Activated effector memory CD4-positive, alpha-beta T cell treated with Interleukin-2 at 50 U/mL for 16 hours (primary cell): ENCODE measurements around the gene HTR2C.
"Not testable (repeated sequence)": the region's sequence is repeated elsewhere in the genome, so short reads cannot be mapped to it uniquely, and the experiment has no call there.

ENCODE experiments used
- DNase-seq: peaks from one replicate; pipeline ENCODE4 v3.0.0-alpha.2; 2020

HTR2C gene

GRCh38 chrX:114715096-114715495 is 131.2 kb downstream of the HTR2C start:
- no peak for DNase-seq

GRCh38 chrX:114717921-114718320 is 134.0 kb downstream of the HTR2C start:
- DNase-seq, result no peak

- no peak for DNase-seq
These were observed 182.7 kb downstream of the HTR2C start for GRCh38 chrX:114766541-114766940.

GRCh38 chrX:114774691-114775090 is 190.8 kb downstream of the HTR2C start:
- no peak for DNase-seq

GRCh38 chrX:114782925-114783324 is 199.0 kb downstream of the HTR2C start:
- no peak for DNase-seq

GRCh38 chrX:114787061-114787460 is 203.2 kb downstream of the HTR2C start:
- DNase-seq, result no peak

GRCh38 chrX:114797494-114797893 is 213.6 kb downstream of the HTR2C start:
- DNase-seq, result no peak

GRCh38 chrX:114798907-114799306 is 215.0 kb downstream of the HTR2C start:
- no peak for DNase-seq

GRCh38 chrX:114800719-114801118 is 216.8 kb downstream of the HTR2C start:
- no peak for DNase-seq

GRCh38 chrX:114819509-114819908 is 235.6 kb downstream of the HTR2C start:
- no peak for DNase-seq

GRCh38 chrX:114841051-114841450 is 257.2 kb downstream of the HTR2C start:
- DNase-seq, result no peak

GRCh38 chrX:114842181-114842580 is 258.3 kb downstream of the HTR2C start:
- no peak for DNase-seq

GRCh38 chrX:114889481-114889880 is 305.6 kb downstream of the HTR2C start:
- DNase-seq, result no peak

GRCh38 chrX:114903618-114904017 is 319.7 kb downstream of the HTR2C start:
- DNase-seq, result no peak

GRCh38 chrX:114905251-114905650 is 321.4 kb downstream of the HTR2C start:
- DNase-seq, result no peak

- no peak for DNase-seq
These were observed 323.2 kb downstream of the HTR2C start for GRCh38 chrX:114906984-114907510.

GRCh38 chrX:114924423-114924822 is 340.5 kb downstream of the HTR2C start:
- DNase-seq, result no peak

GRCh38 chrX:114924856-114925255 is 341.0 kb downstream of the HTR2C start:
- no peak for DNase-seq

- no peak for DNase-seq
These were observed 346.3 kb downstream of the HTR2C start for GRCh38 chrX:114930227-114930626.

GRCh38 chrX:114932550-114932949 is 348.7 kb downstream of the HTR2C start:
- no peak for DNase-seq

- not testable (repeated sequence) for DNase-seq
These were observed 349.4 kb downstream of the HTR2C start for GRCh38 chrX:114933291-114933690.

- not testable (repeated sequence) for DNase-seq
These were observed 353.2 kb downstream of the HTR2C start for GRCh38 chrX:114937090-114937489.

- DNase-seq, result no peak
These were observed 368.8 kb downstream of the HTR2C start for GRCh38 chrX:114952696-114953095.
